NCI-H146 treated with DMSO at 0.1 percent for 48 hours (cell line): ENCODE results near the gene TSPO.

ENCODE experiments used
- DNase-seq: peaks from one replicate; lab custom pipeline; 2025; ENCODE audit not compliant: unreplicated experiment; lab: John Stamatoyannopoulos, UW

Gene TSPO

DNA sequence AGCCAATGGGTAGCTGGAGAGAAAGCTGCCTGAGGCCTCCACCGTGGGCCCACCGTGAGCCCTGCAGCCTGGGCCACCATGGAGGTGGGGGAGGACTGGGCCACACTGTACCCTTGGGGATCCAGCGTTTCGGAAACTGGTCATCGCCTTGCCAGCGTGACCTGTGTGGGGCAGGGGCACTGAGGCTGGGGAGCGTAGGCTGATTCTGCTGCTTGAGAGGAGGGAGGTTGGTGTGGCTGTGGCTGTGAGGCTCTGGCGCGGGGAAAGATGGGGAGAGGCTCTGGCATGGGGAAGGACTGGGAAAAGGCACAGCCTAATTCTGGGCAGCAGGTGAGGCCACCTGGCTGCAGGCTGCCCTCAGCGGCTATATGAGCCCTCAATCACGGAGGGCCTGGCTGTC, 48.2 kb downstream of the TSPO start:
- DNase-seq = no peak

- DNase-seq = no peak
These were observed 48.7 kb downstream of the TSPO start for GRCh38 chr22:43200031-43200430.

GRCh38 chr22:43200555-43200954, 49.2 kb downstream of the TSPO start:
- DNase-seq = no peak

- no peak for DNase-seq
These were observed 50.3 kb downstream of the TSPO start for GRCh38 chr22:43201486-43202219.

GRCh38 chr22:43202326-43202725, 51.0 kb downstream of the TSPO start:
- DNase-seq = no peak

DNA sequence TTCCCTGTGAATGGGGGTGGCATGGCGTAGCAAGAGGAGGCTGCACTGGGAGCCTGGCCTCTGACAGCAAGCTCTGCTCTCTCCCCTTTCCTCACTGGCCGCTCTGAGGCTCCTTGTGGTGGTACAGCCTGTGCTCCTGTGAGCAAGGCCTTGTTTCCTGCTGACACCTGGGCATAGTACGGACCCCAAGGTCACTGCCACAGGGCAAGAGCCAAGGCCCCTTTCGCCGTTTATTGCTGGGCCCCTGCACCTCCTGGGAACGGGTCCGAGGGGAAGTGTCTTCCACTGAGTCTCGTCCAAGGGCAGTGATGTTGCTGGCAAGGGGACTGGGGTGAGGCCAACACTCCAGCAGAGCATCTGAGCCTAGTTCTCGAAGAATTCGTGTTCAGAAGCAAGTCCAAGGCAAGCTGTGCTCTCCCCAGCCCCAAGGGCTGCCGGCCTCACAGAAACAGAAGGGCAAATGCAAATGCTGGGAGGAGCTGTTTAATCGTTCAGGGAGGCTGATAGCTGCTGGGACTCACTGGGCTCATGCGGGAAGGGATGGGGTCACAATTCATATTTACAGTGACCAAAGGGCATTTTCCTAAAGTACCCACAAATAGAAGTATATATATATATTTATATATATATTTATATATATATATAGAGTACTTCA, 51.5 kb downstream of the TSPO start:
- no peak for DNase-seq

DNA sequence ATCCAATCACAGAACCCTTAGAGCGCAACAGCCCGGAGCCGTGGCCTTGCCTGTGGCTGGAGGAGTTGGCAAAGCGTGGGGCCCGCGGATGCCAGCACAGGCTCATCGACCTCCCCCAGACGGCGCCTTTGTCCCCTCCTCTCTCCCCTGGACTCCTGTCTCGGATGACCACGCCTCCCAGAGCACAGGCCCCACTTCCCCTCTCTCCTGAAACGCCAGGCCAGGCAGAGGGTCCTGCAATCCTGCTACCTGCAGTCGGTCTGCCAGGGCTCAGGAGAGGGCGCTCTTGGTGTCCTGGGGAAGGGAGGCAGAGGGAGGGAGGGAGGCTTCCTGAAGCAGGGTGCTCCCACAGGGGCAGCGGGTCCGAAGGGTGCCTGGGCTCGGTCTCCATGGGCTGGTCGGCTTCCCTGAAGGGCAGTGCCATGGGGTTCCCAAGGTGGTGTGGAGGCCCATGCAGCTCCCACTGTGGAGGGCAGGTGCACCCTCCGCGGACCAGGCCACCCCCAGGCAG, 52.2 kb downstream of the TSPO start:
- DNase-seq = no peak

DNA sequence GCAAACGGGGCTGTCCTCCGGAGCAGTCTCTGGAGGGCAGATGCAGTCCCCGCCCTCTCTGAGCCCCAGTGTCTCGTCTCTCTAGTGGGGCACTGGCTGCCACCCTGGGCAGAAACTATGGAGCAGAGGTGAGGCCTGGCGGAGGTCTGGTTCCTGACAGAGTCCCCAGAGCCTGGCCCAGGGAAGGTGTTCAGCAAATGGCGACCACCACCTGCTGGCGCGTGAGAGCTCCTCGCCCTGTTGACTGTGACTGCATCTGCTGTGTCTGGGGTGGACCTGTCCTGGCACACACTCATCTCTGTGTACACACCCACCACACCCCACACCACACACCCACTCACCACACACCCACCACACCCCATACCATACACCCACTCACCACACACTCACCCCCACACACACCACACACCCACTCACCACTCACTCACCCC, 53.9 kb downstream of the TSPO start:
- DNase-seq = no peak

DNA sequence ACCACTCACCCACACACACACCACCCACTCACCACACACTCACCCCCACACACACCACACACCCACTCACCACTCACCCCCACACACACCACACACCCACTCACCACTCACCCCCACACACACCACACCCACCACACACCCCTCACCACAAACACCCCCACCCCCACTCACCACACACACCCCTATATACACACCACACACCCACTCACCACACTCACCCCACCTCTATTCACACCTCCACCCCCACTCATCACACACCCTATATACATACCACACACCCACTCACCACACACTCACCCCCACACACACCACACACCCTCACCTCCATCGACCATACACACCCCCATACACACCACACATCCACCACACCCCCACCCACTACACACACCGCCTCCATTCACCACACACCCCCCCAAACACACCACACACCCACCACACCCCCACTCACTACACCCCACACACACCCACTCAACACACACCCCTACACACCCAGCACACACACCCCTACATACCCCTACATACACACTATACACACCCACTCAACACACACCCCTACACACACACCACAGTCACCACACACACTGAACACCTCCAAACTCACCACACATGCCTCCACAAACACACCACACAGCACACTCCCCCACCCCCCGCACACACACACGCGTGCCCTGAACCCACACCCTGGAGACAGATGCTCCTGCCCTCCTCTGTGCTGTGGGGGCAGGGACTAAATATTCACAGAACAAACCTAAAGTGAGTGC, 54.6 kb downstream of the TSPO start:
- DNase-seq = no peak

GRCh38 chr22:43206509-43207161, 55.3 kb downstream of the TSPO start:
- no peak for DNase-seq

DNA sequence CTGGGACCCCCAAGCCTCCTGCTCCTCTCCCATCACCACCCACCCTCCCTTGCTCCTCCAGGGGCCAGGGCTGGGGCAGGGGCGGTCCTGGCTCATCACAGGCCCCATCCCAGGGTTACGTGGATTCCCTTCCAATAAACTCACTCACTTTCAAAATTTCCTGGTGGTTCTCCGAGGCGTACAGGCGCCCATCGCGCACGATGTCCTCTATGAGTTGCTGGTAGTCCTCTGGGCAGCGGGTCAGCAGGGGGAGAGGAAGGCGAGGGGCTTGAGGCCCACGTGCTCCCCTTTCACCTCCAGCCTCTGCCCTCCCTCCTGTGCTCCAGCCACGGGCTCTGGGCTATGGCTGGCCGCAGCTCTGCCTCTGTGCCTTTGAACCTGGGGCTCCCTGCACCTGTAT, 56.0 kb downstream of the TSPO start:
- DNase-seq = no peak

DNA sequence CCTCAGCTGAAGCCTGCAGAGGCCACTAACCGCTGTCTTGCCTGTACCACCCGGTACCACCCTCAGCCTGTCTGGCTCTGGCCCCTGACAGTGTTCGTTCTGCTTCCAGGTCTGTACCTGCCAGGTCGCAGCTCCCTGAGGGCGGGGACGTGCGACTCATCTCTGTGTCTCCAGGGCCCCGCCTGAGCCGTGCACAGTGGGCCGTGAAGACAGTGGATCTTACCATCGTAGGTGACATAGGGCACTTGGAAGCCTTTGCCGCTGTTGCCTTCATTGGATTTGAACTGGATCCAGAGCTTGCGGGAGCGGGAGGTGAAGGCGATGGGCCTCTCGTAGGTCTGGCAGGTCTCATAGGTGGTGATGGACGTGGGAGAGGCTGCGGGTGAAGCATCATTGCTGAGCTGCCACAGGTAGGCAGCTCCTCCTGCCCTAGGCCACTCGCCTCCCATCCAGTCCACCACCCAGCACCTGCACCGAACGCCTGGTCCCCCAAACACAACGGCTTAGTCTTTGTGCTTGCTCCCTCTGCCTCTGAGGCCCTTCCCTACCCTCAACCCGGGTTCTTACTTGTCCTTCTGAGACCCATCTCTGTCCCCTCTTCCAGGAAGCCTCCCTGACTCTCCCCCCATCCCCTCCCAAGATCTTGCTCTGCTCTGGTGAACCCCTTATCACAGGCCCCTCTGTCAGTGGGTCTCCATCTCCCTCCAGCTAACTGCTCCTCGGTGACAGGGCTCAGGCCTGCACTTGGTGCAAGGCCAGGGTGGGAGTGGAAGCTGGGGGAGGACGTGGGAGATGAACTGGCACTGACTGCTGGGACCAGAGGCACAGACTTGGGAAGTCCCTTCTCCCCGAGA, 56.7 kb downstream of the TSPO start:
- DNase-seq = no peak

DNA sequence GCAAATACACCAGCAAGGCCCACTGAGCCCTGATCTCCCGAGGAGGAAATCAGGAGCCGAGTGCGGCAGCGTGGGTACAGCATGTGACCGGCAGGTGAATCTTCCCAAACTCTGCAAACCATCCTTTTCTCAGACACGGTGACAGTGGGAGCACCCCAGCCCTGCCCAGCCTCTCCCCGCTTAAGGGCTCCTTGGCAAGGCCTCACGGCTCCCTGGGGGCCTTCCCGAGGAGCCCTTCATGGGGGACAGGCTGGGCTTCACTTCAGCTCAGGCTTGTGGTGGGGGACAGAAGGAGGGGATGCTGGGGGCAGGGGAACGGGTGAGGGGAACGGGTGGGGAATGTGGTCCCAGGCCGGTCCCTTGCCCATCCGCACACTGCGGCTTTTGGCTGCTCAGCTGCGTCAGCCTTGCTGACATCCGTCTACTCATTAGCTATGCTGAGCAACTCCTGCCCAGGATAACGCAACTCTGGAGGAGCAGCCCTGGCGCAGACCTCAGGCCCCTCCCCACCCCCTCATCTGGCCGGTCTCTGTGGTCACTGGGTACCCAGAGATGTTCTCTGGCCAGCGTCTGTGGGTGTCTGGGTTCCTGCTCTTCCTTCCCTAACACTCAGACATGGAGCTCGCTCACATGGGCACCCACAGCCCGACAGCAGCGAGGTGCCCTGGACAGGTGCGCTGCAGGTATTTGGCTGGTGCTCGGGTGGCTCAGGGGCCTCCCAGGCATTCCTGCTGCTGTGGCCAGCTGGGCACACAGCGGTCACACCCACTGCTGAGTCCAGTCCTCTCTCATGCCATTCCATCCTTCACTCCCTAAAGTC, 57.6 kb downstream of the TSPO start:
- no peak for DNase-seq

GRCh38 chr22:43209523-43209890, 58.1 kb downstream of the TSPO start:
- DNase-seq = no peak

GRCh38 chr22:43209971-43210370, 58.6 kb downstream of the TSPO start:
- DNase-seq = no peak

DNA sequence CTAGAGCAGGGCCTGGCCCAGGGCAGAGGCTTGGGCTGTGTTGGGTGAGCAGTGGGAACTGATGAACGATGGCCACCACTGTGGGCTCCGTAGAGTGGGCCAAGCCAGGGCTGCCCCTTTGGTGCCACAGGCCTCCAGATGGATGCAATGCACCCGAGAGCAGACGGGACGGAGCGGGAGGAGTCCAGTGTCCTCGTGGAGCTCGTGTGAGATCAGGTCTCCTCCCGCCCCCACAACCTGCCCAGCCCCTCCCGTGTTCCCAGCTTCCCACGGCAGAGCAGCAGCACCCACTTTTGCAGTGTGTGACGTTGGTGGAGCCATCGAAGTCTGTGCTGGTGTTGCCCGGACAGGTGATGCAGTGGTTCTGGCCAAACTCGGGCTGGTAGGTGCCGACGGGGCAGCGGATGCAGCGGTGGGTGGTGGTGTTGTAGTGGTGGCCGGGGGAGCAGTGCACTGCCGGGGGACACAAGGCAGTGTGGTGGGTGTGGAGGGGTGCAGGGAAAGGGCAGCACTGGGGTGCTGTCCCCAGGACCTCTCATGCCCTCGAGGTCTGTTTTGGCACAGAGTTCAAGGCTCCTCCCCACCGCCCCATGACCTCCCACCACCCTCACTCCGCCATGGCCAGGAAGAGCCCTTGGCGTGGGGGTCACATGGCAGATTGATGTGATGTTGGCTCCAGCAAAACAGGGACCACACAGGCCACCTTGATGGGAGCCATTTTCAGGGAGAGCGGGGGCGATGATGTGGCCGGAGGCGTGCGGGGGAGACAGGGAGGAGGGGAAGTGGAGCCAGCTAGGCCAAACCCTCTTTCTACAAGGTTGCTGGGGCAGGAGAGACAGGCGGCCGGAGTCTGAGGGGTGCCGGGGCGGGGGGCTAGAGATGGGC, 59.5 kb downstream of the TSPO start:
- no peak for DNase-seq

- no peak for DNase-seq
These were observed 60.6 kb downstream of the TSPO start for GRCh38 chr22:43211941-43212433.

DNA sequence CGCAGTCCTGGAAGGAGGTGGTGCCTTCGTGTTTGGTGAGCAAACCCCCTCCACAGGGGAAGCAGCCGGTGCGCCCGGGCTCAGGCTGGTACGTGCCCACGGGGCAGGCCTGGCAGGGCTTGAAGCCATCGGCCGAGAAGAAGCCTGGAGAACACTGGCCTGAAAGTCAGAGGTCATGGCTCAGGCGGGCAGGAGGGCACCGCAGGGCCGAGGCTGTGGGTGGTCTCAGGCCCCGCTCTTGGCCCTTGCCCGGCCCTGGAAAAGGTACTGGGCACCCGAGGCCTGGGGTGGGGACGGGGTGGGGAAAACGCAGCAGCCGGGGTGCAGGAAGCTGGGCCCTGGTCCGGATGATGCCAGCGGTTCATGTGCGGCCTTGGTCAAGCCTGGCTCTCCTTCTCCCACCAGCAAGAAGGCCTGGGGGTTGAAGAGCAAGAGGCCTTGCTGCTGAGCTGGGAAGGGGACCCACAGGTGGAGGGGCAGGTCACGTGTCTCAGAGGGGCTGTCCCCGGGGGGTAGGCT, 61.1 kb downstream of the TSPO start:
- no peak for DNase-seq
